Midbrain (tissue), 1 donor: ENCODE data around the gene RCHY1.
"Not testable (repeated sequence)": the region's sequence is repeated elsewhere in the genome, so short reads cannot be mapped to it uniquely, and the experiment has no call there.

Experiments
- DNase-seq: peaks from one replicate; lab custom pipeline; 2025; lab: John Stamatoyannopoulos, UW

Gene RCHY1

GRCh38 chr4:75514131-75514948 lies at the start of gene RCHY1, which contains the start of gene THAP6:
RCHY1 (minus strand) TSS chr4:75514403; CDS start chr4:75514286, 117 bp downstream.
THAP6 (plus strand) TSS chr4:75514473; CDS start chr4:75515453, 980 bp downstream.
- DNase-seq = peak; percentile 97

- no peak for DNase-seq
These were observed 47.6 kb upstream of the RCHY1 start for GRCh38 chr4:75561789-75562188.

GRCh38 chr4:75557696-75558095 lies 43.5 kb upstream of the RCHY1 start:
- no peak for DNase-seq

GRCh38 chr4:75555294-75556164 lies 41.3 kb upstream of the RCHY1 start, which contains the start of gene ODAPH:
ODAPH (plus strand) TSS chr4:75556066; CDS start chr4:75556083, 17 bp downstream.
- DNase-seq = no peak

- no peak for DNase-seq
These were observed 38.2 kb upstream of the RCHY1 start for GRCh38 chr4:75552452-75552851.

- DNase-seq = no peak
These were observed 34.8 kb upstream of the RCHY1 start for GRCh38 chr4:75549019-75549418.

GRCh38 chr4:75547647-75548387 lies 33.6 kb upstream of the RCHY1 start:
- DNase-seq = peak; percentile 0

- no peak for DNase-seq
These were observed 31.3 kb upstream of the RCHY1 start for GRCh38 chr4:75545526-75545925.

- DNase-seq = no peak
These were observed 30.7 kb upstream of the RCHY1 start for GRCh38 chr4:75544870-75545269.

GRCh38 chr4:75544220-75544619 lies 30.0 kb upstream of the RCHY1 start:
- not testable (repeated sequence) for DNase-seq

GRCh38 chr4:75542824-75543223 lies 28.6 kb upstream of the RCHY1 start:
- no peak for DNase-seq

- not testable (repeated sequence) for DNase-seq
These were observed 23.1 kb upstream of the RCHY1 start for GRCh38 chr4:75537308-75537707.

GRCh38 chr4:75533926-75534325 lies 19.7 kb upstream of the RCHY1 start:
- DNase-seq = not testable (repeated sequence)

- not testable (repeated sequence) for DNase-seq
These were observed 19.2 kb upstream of the RCHY1 start for GRCh38 chr4:75533339-75533887.

GRCh38 chr4:75531536-75532143 lies 17.4 kb upstream of the RCHY1 start:
- not testable (repeated sequence) for DNase-seq

- no peak for DNase-seq
These were observed 16.5 kb upstream of the RCHY1 start for GRCh38 chr4:75530556-75531322.

GRCh38 chr4:75527482-75527881 lies 13.3 kb upstream of the RCHY1 start:
- no peak for DNase-seq

GRCh38 chr4:75525910-75526309 lies 11.7 kb upstream of the RCHY1 start:
- DNase-seq = no peak

GRCh38 chr4:75525086-75525485 lies 10.9 kb upstream of the RCHY1 start:
- DNase-seq = no peak

- DNase-seq = not testable (repeated sequence)
These were observed 5.2 kb upstream of the RCHY1 start for GRCh38 chr4:75519452-75519851.
